DMS53 (cell line): ENCODE results near the gene XPR1.

ENCODE experiments used
- DNase-seq: peaks from one replicate; lab custom pipeline; 2025; lab: John Stamatoyannopoulos, UW

The XPR1 gene

GRCh38 chr1:180631766-180632325, at the start of gene XPR1:
XPR1 (plus strand) TSS chr1:180632022; CDS start chr1:180632202, 180 bp downstream.
- peak; percentile 100 for DNase-seq

- no peak for DNase-seq
These were observed 47.0 kb upstream of the XPR1 start for GRCh38 chr1:180584869-180585268.

- peak; percentile 60 for DNase-seq
These were observed 45.8 kb upstream of the XPR1 start for GRCh38 chr1:180585994-180586359.

DNA sequence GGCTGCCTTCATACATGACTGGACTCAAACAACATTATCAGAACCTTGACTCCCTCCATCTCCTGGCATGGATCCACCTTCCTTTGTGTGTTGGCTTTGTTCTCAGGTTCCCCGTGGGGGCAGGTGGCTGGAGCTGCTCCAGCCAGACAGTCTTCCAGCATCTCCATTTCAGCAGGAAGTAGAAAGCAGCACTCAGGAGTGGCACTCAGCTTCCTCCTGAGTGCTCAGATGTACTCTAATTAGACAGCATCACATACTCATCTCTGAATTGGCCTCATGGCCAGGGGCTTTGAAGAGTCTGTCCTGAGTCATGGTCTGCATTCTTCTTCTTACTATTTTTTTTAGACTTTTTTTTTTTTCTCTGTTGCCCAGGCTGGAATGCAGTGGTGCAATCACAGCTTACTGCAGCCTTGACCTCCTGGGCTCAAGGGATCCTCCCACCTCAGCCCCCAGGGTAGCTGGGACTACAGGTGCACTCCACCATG, 45.1 kb upstream of the XPR1 start:
- peak; percentile 98 for DNase-seq

DNA sequence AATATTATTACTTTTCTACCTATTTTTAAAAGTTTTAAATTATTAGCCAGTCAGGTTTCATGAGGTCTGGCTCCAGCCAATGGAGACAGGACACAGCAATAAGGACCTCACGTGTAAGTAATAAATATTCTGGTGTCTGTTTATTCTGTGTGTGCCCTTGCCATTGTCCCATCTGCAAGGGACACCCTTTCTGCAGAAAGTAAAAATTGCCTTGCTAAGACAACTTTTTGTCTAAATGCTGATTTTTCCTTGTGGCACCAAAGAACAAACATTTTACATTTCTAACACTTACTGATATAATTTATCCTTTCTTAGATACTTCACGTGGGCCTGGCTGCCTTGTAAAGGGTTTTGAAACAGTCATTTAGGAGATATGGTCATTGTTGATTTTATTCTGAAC, 43.7 kb upstream of the XPR1 start:
- DNase-seq: no peak

DNA sequence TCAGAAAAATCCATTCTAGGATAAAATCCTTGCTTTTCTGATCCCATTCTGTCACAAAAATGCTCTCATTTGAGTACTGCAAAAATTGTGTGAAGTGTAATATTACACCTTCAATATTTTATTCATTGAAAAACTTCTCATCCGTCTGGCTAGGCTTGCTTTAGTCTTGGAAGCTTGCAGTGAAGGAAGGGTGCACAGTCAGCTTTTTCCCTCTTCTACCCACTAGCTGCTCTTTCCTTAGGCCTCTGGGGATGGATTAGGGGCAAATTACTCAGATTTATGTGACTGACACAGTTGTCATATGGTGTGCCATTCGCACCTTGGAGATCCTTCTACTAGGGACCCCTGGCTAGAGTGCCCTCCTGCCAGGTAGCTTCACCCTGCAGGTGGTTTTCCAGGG, 40.9 kb upstream of the XPR1 start:
- no peak for DNase-seq

GRCh38 chr1:180593382-180593781, 38.4 kb upstream of the XPR1 start:
- DNase-seq: no peak

- peak; percentile 97 for DNase-seq
These were observed 37.1 kb upstream of the XPR1 start for GRCh38 chr1:180594723-180595122.

- no peak for DNase-seq
These were observed 35.9 kb upstream of the XPR1 start for GRCh38 chr1:180595966-180596365.

DNA sequence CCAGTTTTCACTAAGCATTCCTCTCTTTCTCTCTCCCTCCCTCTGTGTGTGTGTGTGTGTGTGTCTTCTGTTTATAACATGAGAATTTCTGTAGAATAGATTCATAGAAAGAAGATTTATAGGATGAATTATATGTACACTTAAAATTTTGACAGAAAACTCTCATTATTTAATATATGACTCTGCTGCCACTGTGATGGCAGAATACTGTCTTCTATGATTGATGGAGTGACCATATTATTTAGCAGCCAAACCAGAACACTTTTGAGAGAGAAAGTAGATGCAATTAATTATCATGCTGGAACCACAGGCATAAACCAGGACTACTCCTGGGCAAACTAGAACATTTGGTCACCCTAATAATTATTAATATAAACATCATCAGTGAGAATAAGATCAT, 34.3 kb upstream of the XPR1 start:
- DNase-seq: no peak

DNA sequence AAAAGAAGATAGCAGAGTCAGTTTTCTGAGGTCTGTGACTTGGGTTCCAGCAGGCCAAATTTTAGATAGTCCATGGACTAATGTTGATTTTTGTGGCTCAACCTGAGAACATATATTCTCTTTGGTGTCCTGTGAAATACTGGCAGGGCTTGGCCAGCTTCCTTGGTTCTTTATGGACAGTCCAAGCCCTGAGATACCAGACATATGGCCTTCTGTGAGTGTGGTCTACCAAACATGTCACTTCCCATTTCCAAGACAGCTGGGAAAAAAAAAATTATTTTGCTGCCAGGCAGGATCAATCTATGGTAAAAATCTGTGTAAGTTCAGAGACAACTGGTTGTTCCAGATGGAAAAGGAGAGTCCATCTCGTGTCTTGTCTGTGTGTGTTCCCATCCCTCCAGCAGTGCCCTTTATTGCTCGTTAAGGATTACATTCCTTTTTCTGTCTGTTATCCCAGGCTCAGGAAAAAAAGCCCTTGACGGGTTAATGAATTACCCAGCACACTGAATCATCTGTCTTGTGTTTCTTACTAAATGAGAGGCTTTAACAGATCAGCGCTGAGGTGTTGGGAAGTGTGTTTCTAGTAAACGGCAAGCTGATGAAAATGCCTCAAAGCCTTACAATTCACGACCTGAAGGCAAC, 33.4 kb upstream of the XPR1 start:
- DNase-seq: peak; percentile 95

DNA sequence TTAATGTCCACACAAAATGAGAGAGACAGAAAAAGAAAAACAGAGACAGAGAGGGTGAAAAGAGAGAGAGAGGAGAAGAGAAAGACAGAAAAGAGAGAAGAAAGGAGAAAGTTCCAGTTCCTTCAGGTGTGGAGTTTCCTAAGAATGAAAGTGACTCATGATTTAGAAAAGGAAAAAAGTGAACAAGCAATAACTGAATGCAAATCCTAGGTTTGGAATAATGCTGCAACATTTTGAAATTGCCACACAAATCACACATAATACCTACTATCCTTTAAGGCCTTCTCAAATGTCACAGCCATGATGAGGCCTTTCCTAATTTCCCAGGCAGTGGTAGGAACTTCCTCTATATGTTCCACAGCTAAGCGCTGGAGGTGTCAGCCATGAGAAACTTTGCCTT, 31.5 kb upstream of the XPR1 start:
- DNase-seq: no peak

GRCh38 chr1:180601512-180601911, 30.3 kb upstream of the XPR1 start:
- DNase-seq: no peak

DNA sequence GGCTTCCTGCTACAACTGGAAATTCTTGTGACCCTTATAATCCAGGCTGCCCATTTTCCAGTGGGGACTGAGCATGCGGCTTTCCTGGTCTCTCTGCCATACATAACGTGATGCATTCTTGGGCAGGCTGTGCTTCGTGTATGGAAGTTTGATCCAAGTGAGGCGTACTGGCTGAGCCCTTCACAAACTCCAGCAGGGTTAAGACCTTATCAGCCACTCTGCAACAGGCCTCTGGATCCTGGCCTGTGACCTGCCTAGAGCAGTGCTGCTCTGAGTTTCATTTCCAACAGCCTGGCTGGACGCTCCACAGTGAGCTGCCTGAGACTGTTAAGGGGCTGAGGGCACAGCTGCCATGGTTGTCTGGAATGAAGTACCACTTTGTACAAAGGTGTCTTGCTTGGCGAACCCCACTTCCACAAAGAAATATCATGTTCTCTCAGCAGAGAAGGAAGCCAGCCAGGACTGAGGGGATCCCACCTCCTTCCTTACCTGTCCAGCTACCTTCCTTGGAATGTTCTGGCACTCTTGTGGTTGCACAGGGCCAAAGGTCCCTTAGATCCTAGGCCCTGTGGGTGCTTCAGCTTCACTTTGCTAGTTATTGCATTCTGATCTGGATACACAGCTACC, 28.5 kb upstream of the XPR1 start:
- DNase-seq: no peak

- DNase-seq: no peak
These were observed 28.0 kb upstream of the XPR1 start for GRCh38 chr1:180603850-180604226.

GRCh38 chr1:180606155-180606554, 25.7 kb upstream of the XPR1 start:
- DNase-seq: no peak

DNA sequence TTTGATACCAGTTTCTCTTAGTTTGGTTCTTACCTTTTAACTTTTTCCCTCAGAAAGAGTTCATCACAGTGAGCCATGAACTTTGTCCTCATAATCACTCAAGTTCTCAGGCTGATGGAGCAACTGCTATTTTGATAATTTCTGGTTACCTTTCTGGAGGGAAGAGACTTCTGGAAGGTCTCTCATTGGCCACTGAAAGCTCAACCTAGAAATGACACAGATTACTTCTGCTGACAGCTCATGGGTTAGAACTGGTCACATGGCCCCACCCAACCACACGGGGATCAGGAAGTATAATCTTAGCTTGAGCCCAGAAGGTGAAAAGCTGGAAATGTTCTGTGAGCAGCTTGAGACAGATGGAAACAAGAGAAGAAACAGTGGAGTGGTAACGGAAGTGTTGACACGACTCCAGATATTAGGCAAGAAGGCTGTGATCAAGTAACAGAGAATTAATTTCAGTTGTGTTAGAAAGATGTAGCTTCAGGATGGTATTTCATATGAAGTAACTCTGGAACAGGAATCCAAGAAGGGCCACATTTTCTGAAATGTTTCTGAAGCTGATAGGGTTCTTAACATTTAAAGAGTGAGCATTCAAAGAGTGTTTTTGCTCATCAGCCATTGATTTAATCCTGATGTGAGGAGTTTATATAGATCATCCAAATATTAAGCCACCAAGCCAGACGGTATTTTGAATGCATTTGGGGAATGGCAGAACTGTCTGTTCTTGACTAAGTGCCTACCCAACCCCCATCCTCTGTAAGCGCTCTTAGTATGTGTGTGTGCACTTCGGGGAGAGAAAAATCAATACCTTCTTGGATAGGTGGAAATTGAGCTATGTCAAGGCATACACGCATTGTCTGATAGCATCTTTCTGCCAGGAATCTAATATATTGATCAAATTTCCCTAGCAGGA, 21.9 kb upstream of the XPR1 start:
- DNase-seq: peak; percentile 14

DNA sequence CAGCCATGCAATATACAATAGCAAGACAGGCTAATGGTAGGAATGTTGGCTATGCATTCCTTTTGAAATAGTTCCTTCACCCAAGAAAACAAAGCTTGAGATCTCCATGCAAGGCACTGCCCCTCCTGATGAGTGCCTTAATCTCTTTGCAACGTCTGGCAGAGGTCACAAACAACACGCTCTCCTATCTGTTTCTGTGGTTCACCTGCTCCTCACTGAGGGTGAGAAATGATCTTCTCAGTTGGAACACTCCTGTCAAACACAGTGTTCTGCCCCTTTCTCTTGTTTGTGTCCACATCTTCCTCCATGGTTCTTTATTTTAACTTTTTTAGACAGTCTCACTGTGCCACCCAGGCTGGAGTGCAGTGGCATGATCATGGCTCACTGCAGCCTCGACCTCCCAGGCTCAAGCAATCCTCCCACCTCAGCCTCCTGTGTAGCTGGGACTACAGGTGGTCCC, 21.2 kb upstream of the XPR1 start:
- no peak for DNase-seq

- DNase-seq: no peak
These were observed 20.5 kb upstream of the XPR1 start for GRCh38 chr1:180611016-180611930.

DNA sequence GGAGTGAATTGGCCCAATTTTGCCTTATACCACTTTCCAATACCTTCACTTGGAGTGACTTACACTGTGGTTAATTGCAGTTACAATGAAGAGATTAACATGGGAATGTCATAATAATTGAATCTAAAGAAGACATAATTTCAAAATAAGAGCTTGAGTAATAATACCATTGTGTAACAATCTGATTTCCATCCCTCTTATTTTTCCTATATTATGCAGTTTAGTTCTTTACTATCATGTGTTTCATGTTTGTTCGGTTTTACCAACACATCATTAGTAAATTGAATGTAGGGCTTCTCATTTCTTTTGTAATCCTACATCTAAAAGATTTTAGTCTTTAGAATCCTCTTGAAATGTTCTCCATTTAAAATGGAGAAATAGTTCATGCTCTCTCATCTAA, 19.2 kb upstream of the XPR1 start:
- DNase-seq: no peak

DNA sequence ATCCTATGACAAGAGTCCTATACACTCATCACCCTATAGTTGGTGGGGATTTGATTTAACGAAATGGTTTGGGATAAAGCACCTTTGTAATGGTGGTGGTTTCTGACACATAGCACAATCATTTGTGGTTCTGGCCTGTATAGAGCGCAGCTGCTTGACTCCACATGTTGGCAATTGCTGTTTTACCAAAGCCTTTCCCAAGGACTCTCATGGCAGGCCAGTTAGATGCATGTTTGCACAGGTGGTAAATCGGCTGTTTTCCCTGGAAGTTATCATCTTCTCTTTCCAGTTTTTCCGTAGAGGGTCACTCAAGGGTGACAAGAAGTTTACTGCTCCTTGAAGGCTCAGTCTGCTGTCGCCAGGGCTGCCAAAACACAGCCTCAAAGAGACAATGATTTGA, 17.1 kb upstream of the XPR1 start:
- no peak for DNase-seq
